ENCODE data around the gene KIAA1671.
A peak's percentile ranks its signal among the peaks of the same experiment; 100 is the strongest.

The KIAA1671 gene

DNA sequence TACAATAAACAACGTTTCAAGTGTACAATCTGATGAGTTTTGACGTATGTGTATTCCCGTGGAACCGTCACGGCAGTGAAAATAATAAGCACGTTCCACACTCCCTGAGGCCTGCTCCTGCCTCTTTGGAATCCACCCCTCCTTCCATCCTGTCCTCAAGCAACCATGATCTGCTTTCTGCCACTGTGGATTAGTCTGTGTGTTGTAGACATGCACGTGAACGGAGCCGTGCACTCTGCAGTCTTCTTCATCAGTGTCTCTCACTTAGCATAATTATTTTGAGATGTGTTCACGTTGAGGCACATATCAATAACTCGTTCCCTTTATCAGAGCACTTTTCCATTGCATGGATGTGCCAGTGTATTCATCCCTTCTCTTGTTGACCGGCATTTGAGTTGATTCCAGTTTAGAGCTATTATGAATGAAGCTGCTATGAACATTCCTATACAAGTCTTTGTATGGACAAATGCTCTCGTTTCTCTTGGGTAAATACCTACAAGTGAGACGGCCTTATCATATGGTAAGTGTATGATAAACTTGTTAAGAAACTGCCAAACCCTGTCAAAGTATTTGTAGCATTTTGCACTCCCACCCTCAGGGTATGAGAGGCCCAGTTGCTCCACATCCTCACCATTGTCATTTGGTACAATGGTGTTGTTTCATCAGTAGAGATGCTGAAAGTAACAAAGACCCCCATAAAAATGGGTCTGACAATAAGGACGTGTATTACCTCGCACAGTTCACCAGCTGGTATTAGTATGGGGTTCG is 144.3 kb downstream of the KIAA1671 start:
- no peak for DNase-seq

DNA sequence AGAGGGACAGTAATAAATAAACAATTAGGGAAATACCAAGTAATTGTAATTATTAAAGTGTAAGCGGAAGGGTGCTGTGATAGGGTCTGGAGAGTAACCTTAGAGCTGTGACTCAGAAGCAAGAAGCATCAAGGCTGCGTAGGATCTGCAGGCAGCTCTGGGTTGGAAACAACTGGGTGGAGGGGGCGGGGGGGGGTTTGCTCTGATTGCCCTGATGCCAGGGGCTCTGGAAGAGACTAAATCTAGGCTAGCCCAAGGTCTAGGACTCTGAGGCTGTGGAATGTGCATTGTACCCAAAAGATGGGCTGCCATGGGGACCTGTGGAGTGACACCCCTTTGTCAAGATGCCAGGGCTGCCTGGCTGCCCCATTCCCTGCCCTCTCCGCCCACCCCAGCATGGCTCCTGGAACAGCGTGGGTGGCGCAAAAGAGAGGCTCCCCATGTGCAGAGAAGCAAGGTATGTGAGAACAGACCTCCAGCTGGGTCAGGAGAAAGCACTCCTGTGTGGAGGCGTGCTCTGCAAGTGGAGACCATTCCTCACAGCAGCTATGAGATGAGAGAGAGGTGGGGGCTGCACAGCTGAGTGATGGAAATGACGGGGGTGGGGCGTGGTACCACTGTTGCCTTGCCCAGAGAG is 146.0 kb downstream of the KIAA1671 start:
- DNase-seq, result no peak

DNA sequence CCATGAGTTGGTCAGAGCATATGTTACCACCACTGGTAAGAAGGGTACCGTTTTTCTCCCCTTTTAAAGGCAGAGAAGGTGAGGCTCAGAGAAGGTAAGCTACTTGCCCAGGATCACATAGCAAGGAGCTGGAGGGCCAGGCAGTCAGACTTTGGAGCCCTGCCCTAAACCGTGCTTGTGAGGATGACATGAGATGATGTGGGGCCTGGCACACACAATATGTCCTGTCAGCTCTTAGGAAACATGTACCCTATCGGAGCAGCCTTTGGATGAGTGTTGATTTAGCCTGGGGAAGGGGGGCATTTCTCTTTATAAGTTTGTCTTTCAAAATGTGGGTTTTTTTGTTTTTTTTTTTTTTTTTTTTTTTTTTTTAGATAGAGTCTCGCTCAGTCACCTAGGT is 146.7 kb downstream of the KIAA1671 start:
- DNase-seq, result no peak

DNA sequence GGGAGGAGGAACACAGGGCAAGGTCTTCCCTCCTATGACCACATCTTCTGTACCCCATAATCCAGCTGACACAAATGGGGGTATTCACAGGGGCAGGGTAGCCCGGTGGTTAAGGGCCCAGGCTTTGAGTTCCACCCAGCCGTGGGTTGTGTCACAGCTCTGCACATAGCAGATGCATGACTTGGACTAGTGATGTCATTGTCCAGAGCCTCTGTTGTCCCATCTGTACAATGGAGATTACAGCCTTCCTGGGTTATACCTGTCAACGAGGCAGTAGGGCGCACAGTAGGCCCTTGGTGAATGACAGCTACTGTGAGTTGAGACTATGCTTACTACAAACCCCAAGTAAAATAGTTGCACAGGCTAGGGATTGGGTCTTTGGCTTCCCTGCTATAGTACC is 147.9 kb downstream of the KIAA1671 start:
- DNase-seq, result no peak

DNA sequence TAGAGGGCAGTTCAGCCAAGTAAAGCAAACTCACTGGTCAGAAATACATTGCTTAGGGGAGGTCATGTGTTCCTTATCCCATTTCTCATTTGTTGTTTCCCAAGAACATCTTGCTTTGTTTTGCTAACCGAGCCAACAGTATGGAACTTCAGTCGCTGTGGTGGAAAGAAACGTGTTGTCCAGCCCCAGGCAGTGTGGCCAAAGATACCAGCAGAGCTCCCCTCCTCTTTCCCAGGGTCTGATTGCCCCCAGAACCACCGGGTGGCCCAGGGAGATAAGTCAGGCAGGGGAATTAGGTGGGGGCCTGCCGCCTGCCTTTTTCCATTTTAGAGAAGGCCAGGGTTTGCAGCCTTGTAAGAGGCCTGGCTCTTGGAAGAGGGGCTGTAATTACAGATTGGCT is 148.4 kb downstream of the KIAA1671 start:
- DNase-seq, result no peak

DNA sequence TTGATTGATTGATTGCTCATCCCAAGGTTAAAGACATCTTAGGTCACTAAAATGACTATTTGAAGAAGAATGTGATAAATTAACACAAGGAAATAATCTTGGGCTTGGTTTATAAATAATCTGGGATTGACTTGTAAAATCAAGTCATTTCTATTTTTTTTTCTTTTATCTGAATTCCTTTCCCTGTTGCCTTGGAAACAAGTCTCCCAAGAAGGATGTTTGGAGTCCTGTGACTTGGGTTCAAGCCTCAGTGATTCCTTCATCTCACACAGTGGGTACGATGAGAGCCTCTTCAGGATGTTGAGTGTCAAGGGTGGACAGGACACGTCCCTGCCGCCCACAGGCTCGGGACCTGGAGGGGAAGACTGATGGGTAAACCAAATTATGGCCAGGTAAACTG is 149.0 kb downstream of the KIAA1671 start:
- DNase-seq, result no peak

DNA sequence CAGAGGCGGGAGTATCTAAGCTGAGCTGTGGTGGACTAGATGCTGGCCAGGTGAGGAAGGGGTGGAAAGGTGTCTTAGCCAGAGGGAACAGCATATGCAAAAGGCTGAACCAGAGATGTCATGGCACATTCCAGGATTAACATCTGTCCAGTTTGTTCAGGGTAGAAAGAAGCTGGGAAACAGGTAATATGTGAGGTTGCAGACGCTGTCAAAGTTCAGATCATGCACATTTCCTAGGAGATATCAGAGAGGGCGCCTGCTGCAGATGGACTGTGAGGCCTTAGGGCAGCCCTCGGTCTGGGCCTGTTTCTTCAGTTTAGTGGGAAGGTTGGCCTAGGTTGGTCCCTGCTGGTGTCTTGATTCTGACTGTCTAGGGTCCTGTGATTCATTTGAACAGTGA is 149.5 kb downstream of the KIAA1671 start:
- no peak for DNase-seq

DNA sequence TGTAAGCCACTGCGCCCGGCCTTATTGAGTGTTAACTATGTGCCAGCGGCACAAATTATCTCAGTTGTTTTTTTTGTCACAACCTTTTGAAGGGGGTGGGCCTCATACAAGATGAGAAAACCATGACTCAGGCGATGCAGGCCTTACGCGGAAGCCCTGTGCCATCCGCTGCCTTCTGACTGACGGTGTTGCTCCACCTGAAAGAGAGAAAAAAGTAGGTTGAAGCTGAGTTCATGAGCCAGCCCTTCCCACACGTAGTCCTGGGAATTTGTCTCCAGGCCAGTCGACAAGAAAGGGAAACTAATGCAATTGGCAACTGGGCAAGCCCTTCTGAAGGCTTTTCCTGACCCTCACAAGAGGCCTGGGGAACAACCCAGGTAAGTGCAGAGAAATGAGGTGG is 150.2 kb downstream of the KIAA1671 start:
- DNase-seq, result no peak

DNA sequence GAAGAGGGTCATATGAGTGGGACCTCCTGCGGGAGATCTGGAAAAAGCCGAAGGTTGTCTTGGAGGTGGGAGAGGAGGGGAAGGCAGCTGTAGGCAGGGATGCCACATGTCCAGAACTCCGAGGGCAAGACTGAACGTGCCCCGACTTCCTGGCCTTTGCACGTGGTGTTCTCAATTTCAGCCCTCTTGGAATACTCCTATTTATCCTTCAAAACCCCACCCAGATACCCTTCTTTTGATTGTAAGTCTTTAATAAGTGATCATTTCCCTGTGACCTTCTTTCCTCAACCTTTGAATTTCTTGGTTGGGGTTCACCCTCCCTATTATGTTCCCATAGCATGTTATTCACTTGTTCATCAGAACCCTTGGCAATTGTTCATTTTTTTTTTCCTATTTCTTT is 151.9 kb downstream of the KIAA1671 start:
- no peak for DNase-seq

DNA sequence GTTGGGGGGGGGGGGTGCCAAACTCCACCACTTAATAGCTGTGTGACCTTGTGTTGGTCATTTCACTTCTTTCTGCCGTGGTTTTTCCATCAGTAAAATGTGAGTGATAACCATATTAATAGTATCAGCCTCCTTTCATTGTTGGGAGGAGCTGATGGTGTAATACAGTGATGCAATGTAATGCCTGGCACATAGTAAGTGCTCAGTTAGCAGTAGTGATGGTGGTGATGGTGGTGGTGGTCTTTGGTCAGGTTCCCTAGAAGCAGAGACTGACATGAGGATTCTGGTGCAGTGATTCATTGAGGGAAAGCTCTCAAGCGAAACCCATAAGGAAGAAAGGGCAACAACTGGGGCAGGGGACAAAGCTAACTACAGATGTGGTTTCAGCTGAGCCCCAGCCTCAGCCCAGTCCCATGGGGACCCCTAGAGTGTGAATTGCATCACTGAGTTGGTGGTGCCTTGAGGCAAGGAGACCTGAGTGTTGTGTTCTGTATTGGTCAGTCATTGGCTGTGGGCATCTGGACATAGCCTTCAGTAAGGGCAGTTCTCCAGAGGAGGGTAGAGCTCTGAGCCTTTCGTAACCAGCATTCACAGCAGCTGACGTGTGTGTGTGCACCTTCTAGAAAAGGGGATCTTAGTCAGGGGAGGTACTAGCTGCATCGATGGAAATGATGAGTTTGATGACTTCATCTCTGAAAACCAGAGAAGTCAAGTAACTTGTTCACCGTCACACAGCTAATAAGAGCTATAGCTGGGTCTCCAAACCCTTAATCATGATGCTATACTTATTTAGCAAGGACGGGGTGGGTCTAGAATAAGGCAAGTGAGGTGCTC is 153.5 kb downstream of the KIAA1671 start:
- DNase-seq, result no peak

DNA sequence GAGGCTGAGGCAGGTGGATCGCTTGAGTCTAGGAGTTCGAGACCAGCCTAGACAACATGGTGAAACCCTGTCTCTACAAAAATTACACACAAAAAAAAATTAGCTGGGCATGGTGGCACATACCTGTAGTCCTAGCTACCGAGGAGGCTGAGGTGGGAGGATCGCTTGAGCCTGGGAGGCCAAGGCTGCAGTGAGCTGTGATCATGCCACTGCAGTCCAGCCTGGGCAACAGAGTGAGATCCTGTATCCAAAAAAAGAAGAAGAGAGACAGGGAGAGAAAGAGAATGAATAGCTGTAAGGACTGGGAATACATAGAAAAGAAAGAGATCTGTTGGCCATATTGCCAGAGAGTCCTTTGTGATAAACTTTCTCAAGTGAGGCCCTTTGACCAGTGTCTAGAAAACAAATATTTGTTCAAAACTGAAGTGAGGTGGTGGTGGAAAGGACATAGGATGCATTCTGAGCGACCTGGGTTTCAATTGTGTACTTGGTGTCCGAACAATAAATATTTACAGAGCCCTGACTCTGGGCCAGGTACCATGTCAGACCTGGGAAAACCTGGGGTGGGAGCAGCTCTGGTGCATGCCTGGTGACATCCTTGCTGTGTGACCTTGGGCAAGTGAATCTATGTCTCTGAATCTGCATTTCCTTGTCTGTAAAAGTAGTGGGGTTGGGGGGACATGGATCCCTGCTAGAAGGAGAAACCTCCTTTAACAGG is 157.5 kb downstream of the KIAA1671 start:
- no peak for DNase-seq

DNA sequence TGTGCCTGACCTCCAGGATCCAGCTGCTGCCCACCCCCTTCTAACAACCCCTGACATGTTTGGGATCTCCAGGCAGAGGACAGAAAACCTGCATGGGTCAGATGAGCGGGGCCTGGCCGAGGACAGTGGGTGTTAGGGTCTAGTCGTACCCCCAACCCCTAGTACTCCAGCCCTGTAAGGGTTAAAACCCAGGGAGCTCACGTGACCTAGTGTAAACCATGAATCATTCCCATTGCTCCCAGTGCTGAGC is 158.0 kb downstream of the KIAA1671 start:
- no peak for DNase-seq

DNA sequence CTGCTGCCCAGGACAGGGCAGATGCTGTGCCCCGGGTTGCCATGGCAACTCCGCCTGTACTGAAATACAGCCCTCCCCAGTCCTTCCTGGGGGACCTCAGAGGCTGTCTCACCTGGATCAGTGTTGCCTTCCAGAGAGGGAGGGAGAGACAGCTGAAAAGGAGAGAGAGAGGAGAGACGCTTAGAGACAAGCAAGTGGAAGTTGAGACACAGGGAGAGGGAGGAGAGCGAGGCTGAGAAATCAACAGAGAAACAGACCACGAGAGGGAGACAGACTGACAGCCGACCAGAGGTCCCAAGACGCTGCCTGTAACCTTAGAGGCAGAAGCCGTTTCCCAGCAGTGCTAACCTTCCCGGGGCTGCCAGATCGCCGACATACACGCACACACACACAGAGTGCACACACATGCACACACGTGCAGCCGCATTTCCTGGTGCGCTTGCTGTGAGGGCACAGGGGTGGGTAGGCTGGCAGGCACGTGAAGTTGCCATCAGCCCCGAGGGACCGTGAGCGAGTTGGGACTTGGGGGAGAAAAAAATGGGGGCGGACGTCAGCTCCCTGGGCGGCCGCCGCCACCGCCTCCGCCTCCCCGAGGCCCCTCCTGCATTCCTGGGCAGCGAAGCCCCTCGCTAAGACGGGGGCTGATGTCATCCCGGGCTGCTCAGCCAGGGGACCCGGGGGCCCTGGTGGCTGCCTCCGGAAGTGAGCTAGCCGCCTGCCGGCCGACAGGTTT is 158.5 kb downstream of the KIAA1671 start:
- peak; percentile 78 for DNase-seq

DNA sequence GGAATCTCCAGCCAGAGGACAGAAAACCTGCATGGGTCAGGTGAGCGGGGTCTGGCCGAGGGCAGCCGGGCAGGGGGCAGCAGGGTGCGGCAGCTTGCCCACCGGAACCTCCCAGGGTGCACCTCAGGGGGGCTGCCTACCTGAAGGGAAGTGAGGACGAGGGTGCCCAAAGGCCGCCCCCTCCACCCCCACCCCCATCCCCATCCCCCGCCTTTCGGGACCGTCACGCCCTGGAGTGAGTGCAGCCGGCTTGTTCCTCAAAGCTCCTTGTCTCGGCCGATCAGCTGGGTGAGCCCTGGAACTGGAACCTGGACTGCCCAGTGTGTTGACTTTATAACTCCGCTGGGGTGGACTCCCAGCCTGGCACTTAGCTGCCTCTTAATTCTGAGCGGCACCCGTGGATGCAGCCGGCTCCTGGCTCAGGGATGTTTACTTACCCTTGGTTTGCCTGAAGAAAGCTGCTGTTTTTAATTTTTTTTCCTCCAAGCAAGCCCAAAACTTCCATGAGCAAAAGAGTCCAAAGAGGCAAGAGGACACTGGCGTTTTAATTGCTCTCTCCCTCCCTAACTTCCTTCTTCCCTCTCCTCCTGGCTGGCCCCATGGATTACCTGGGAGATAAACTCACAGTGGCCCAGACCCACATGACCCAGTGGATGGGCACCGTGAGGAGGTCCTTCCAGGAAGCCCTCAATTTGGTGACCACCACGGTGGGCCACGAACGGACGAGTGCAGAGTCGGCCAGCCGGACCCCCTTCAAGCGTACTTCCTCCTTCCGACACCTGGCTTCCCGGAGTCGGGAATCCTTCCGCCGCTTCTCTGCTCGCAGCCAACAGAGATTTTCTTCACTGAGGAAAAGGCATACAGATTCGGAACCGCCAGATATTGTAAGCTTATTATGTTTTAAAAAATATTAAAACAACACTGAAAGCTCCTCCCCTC is 159.3 kb downstream of the KIAA1671 start:
- DNase-seq, result no peak

DNA sequence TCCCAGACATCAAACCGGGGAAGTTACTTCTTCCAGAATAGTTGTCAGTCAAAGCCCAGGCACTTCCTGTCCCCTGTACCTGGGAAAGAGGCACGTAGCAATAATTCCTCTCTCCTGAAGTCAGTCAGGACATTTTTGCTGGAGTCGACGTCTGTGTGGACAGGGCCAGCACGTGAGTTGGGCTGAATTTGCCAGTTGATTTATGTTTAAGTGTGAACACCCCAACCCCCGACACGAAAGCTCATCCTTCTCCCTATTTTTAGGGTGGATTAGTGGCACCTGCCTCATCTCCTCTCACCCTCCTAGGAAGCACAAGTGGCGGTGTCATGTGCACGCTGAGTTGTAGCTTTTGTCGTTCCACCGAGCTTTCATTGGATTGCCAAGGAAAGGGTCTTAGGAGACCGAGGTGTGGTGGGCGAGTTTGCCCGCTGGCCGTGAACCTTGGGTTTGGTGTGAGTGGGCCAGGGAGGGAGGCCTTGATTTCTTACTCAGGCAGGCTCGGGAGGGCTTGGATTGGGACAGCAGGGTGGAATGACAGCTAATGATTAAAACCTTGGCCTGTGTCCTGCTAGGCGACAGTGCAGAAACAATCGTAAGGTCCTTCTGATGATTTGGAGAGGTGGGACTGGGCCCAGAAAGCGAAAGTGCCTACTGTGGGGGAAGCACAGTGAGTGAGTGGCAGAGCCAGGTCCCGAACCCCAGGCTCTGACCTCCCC is 160.2 kb downstream of the KIAA1671 start:
- no peak for DNase-seq

DNA sequence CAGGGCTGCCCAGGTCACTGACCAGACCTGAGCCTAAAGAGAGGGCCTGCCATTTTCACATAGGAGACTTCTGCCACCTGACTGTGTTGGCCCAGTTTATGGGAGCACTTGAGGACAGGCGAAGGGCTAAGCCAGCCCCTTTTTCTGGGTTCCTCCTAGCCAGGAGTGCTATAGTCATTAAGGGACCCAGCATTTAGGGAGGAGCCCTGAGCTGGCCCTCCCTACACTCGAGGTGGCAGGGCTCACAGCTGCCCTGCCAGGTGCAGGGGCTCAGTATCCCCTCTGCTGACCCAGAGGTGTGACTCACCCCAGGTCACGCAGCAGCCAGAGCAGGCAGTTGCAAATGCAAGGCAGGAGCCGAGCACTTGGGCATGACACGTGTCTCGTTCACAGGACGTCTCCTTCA is 160.8 kb downstream of the KIAA1671 start:
- DNase-seq, result peak; percentile 45

DNA sequence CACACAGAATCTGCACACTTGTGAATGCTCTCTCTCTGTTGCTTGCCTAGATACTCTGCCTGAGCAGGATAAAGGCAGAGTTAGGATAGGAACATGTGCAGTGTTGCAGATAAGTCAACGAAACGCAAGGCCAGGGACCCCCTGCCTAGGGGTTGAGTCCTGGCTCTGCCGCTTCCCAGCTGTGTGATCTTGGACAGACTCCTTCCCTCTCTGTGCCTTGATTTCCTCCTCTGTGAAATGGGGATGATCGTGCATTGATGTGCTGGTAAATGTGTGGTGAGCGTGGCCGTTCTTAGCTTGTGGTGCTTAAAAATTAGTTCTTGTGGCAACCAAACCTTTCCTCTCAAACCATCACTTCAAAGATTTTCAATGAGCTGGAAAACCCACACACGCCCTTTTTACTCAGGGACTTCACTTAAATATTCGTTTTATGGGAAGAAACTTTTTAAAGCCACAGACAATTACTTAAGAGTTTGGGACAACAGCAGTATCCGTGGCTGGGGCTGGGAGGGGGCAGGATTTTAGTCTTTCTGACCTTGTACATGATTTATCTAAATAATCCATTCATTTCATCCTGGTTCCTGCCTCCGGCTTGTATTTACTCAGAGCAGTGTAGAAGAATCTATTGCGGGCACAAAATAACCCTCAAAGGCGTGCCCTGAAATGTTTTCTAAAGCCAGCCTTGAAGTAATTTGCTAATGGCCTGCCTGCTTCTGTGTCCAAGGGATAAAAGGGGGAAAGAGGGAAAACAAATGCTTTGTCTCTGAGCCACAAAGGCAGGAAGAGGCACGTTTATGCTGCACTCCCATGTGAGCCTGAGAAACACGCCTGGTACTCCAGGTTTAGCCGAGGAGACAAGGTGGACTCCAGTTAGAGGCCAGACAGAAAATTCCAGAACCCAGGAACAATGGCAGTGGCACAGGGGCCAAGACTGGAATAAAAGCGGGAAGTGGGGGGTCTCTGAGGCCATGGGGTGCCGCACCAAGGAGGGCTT is 162.2 kb downstream of the KIAA1671 start:
- no peak for DNase-seq

DNA sequence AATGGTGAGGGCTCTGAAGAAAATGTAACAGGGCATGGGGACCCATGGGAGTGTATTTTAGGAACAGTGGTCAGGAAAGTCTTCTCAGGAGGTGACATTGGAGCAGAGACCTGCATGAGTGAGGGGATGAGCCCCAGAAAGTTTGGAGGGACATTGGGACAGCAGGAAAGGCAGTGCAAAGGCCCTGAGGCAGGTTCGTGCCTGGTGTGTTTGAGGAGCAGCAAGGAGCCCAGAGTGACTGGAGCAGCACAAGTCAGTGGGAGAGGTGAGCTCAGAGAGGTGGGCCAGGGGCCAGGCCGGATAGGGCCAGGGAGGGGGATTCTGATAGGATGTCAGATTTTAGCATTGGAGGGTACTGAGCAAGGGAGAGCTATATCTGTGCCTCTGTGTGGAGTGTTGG is 167.1 kb downstream of the KIAA1671 start:
- no peak for DNase-seq

DNA sequence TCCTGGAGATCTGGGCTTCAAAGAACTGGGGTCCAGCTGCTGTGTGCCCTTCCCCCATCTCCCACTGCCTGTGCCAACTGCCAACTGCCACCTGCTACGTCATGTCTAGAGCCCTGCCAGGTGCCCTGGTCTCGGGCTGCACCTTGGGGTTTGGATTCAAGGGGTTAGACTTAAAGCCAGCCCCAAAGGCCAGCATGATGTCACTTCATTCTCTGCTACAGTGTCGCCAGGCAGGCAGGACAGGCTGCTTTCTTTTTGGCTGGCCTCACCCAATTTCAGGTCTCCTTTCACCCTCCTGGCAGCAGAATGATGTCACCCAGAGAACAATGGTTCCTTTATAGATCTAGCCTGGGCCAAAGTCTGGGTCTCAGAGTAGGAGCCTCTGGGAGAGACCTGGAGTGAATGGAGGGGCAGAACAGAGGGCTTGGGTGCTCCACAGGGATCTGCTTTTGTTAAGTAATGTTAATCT is 167.6 kb downstream of the KIAA1671 start:
- DNase-seq, result no peak

Measured in right hindlimb (tissue), 1 donor.